Measurements from ENCODE around the gene ZNF296. TPM values are rescaled to one million over a fixed set of nuclear protein-coding genes. Genes with fewer than 3 reads are reported as not detected.

The ZNF296 gene
- total RNA-seq (ENCODE audit: low replicate concordance): 0.53 TPM in 1 of 2 replicates, not detected in the other

DNA sequence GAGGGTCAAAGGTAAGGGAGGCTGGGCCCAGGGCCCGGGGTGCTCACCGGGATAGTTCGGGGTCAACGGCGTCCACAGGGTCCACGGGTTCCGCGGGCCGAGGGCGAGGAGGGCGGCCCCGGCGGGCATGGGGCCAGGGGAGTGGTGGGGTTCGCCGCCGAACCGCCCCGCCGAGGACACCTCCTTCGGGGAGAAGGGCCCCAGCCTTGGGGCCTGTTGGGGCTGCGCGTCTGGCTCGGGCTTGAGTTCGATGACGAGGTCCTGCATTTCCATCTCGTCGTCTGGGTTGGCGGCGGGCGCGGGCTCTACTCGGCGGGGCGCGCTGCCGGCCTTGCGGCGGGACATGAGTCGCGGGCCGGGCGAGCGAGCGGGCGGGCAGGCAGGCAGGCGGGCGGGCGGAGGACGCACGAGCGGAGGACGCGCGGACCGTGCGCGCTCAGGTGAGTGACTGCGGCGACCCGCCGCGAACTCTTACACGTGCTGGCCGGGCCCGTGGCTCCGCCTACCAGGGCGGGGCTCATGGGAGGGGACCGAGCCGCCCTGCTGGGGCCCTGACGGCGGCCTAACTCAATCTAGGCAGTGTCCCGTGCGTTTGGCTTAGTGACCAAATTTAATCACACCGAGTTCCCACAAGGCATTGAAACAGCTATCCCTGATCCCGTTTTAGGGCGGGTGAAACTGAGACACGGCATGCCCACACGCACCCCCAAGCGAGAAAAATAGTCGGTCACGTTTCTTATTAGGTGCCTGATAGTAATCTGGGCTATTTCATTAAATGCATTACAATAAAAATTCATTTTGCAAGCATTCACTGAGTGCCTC is at the start of gene ZNF296:
Gene ZNF296, minus strand, starts transcription at position 450 of the 822 bp plus-strand sequence. Its CDS starts 105 bp downstream, at position 345.
- H3K27me3 ChIP-seq: peaks cover 36% of the 10 kb centered on the region
- TF ChIP-seq EZH2 (IDR thresholded peaks at IDR 0.05) (peak; percentile 64), EZH2phosphoT487 (IDR thresholded peaks at IDR 0.05) (peak; percentile 53)
- TF ChIP-seq, protein P1, sequence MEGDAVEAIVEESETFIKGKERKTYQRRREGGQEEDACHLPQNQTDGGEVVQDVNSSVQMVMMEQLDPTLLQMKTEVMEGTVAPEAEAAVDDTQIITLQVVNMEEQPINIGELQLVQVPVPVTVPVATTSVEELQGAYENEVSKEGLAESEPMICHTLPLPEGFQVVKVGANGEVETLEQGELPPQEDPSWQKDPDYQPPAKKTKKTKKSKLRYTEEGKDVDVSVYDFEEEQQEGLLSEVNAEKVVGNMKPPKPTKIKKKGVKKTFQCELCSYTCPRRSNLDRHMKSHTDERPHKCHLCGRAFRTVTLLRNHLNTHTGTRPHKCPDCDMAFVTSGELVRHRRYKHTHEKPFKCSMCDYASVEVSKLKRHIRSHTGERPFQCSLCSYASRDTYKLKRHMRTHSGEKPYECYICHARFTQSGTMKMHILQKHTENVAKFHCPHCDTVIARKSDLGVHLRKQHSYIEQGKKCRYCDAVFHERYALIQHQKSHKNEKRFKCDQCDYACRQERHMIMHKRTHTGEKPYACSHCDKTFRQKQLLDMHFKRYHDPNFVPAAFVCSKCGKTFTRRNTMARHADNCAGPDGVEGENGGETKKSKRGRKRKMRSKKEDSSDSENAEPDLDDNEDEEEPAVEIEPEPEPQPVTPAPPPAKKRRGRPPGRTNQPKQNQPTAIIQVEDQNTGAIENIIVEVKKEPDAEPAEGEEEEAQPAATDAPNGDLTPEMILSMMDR (IDR thresholded peaks at IDR 0.05): no peak
- H4K20me1 ChIP-seq (ENCODE audit: low read depth): peaks cover 25% of the 10 kb centered on the region
- Mint-ChIP-seq H3K27ac (no peak within 1 kb of the TSS), H3K36me3 (peaks cover 2% of the 10 kb centered on the region), H3K9me3 (no peaks in the 10 kb centered on the region), H3K4me1 (peaks cover 28% of the 10 kb centered on the region), H3K4me3 (peak within 1 kb of the TSS; percentile 71), H3K27me3 (ENCODE audit: insufficient read depth, low read depth) (peaks cover 20% of the 10 kb centered on the region)
- peaks cover 35% of the 10 kb centered on the region for H3K4me1 ChIP-seq
- no peaks in the 10 kb centered on the region for H3K9me3 ChIP-seq (ENCODE audit: low read depth)
- peak; percentile 91 for DNase-seq (ENCODE audit: low spot score)
- peak within 1 kb of the TSS; percentile 74 for H2AFZ ChIP-seq (replicated peaks)
- H3K4me2 ChIP-seq: peak within 1 kb of the TSS; percentile 74
- H3K79me2 ChIP-seq (ENCODE audit: low read depth): peaks cover 20% of the 10 kb centered on the region
- no peak within 1 kb of the TSS for H3K9ac ChIP-seq
- H3K27ac ChIP-seq: no peak within 1 kb of the TSS
- H3F3A ChIP-seq (ENCODE audit: low read depth): peaks cover 67% of the 10 kb centered on the region
- no peaks in the 10 kb centered on the region for H3K36me3 ChIP-seq
- H3K4me3 ChIP-seq: peak within 1 kb of the TSS; percentile 47

GRCh38 chr19:45125360-45125759 is 49.1 kb upstream of the ZNF296 start:
- no peaks in the 10 kb centered on the region for H3K36me3 Mint-ChIP-seq
- no peaks in the 10 kb centered on the region for H3K9me3 ChIP-seq (ENCODE audit: low read depth)
- peaks cover 10% of the 10 kb centered on the region for H3K27me3 Mint-ChIP-seq (ENCODE audit: insufficient read depth, low read depth)
- no peak for TF ChIP-seq EZH2 (IDR thresholded peaks at IDR 0.05)
- no peak overlapping the region for H3K27ac Mint-ChIP-seq
- H2AFZ ChIP-seq (replicated peaks): no peak overlapping the region
- no peaks in the 10 kb centered on the region for H3K27me3 ChIP-seq
- H3K4me1 Mint-ChIP-seq: peaks cover 8% of the 10 kb centered on the region
- H3K36me3 ChIP-seq: no peaks in the 10 kb centered on the region
- no peaks in the 10 kb centered on the region for H3K9me3 Mint-ChIP-seq
- no peak overlapping the region for H3K27ac ChIP-seq
- no peak overlapping the region for H3K4me3 ChIP-seq
- H3F3A ChIP-seq (ENCODE audit: low read depth): no peaks in the 10 kb centered on the region
- no peak for DNase-seq (ENCODE audit: low spot score)
- no peak overlapping the region for H3K9ac ChIP-seq
- H3K4me1 ChIP-seq: peaks cover 2% of the 10 kb centered on the region
- H3K4me2 ChIP-seq: no peak overlapping the region
- no peak overlapping the region for H3K4me3 Mint-ChIP-seq
- peaks cover 52% of the 10 kb centered on the region for H3K79me2 ChIP-seq (ENCODE audit: low read depth)
- peaks cover 94% of the 10 kb centered on the region for H4K20me1 ChIP-seq (ENCODE audit: low read depth)

DNA sequence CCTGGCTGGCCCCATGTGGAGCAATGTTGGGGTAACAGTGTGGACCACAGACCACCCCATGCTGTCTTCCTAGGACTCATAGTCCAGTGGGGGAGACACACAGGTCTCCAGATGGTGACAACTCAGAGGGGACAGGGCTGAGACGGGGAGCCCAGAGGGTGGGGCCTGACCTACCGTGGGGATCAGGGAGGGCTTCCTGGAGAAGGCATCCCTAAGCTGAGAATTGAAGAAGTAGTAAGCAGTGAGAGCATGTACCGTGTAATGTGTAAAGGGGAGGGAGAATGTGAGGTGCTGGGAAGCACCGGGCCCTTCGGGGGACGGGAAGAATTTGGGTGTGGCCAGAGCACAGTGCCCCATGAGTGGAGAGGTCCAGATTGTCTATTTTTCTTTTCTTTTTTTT is 47.7 kb upstream of the ZNF296 start:
- Mint-ChIP-seq H3K27ac (no peak overlapping the region), H3K4me3 (no peak overlapping the region), H3K9me3 (no peaks in the 10 kb centered on the region), H3K27me3 (ENCODE audit: insufficient read depth, low read depth) (peaks cover 10% of the 10 kb centered on the region), H3K4me1 (peaks cover 8% of the 10 kb centered on the region), H3K36me3 (no peaks in the 10 kb centered on the region)
- no peak overlapping the region for H3K4me3 ChIP-seq
- no peaks in the 10 kb centered on the region for H3K27me3 ChIP-seq
- H3K9me3 ChIP-seq (ENCODE audit: low read depth): no peaks in the 10 kb centered on the region
- peaks cover 64% of the 10 kb centered on the region for H3K79me2 ChIP-seq (ENCODE audit: low read depth)
- no peak overlapping the region for H3K27ac ChIP-seq
- H3F3A ChIP-seq (ENCODE audit: low read depth): no peaks in the 10 kb centered on the region
- TF ChIP-seq, protein P1 (IDR thresholded peaks at IDR 0.05): no peak
- TF ChIP-seq EZH2 (IDR thresholded peaks at IDR 0.05): no peak
- no peak for TF ChIP-seq EZH2phosphoT487 (IDR thresholded peaks at IDR 0.05)
- H3K36me3 ChIP-seq: no peaks in the 10 kb centered on the region
- no peak overlapping the region for H3K4me2 ChIP-seq
- DNase-seq (ENCODE audit: low spot score): no peak
- peaks cover 93% of the 10 kb centered on the region for H4K20me1 ChIP-seq (ENCODE audit: low read depth)
- no peak overlapping the region for H3K9ac ChIP-seq
- no peak overlapping the region for H2AFZ ChIP-seq (replicated peaks)
- H3K4me1 ChIP-seq: no peaks in the 10 kb centered on the region

DNA sequence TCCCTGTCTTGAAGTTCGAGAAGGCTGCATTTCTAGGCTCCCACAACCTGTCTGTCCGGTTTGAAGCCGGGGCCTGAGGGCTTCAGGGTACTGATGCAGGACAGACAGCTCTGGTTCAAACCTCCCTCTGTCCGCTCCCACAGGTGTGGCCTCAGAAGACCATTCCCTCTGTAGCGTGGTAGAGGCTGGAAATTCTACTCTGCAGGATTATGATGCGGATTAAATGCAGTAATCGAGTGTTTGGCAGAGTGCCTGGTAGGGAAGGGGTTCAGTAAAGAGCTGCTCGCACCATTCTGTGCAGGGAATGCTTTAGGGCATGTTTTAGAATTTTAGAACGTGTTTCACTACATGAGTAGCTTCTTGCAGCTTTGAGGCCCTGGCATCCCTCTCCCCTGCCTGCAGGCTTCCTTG is 47.2 kb upstream of the ZNF296 start:
- H3K4me1 ChIP-seq: no peaks in the 10 kb centered on the region
- DNase-seq (ENCODE audit: low spot score): no peak
- peaks cover 8% of the 10 kb centered on the region for H3K4me1 Mint-ChIP-seq
- no peak overlapping the region for H3K27ac ChIP-seq
- TF ChIP-seq EZH2 (IDR thresholded peaks at IDR 0.05) (no peak), EZH2phosphoT487 (IDR thresholded peaks at IDR 0.05) (no peak)
- TF ChIP-seq, protein P1 (IDR thresholded peaks at IDR 0.05): no peak
- no peak overlapping the region for H3K9ac ChIP-seq
- H3K9me3 Mint-ChIP-seq: no peaks in the 10 kb centered on the region
- no peak overlapping the region for H3K27ac Mint-ChIP-seq
- no peak overlapping the region for H3K4me3 ChIP-seq
- H3K27me3 Mint-ChIP-seq (ENCODE audit: insufficient read depth, low read depth): peaks cover 7% of the 10 kb centered on the region
- no peaks in the 10 kb centered on the region for H3K9me3 ChIP-seq (ENCODE audit: low read depth)
- H3K79me2 ChIP-seq (ENCODE audit: low read depth): peaks cover 69% of the 10 kb centered on the region
- no peaks in the 10 kb centered on the region for H3K27me3 ChIP-seq
- no peak overlapping the region for H3K4me2 ChIP-seq
- no peaks in the 10 kb centered on the region for H3F3A ChIP-seq (ENCODE audit: low read depth)
- H3K36me3 Mint-ChIP-seq: no peaks in the 10 kb centered on the region
- no peak overlapping the region for H2AFZ ChIP-seq (replicated peaks)
- no peak overlapping the region for H3K4me3 Mint-ChIP-seq
- H4K20me1 ChIP-seq (ENCODE audit: low read depth): peaks cover 93% of the 10 kb centered on the region
- no peaks in the 10 kb centered on the region for H3K36me3 ChIP-seq

All from neural progenitor cell (in vitro differentiated cells).